SU-DHL-6 (cell line): ENCODE results near the gene MARCHF3.

Experiments used
- H2AFZ ChIP-seq: fragments of 200-600 bp; sonication (generic); 2 replicates; pipeline ENCODE4 v1.6.1; 2014; ENCODE audit warnings: low read depth, mild to moderate bottlenecking, moderate library complexity, mixed read lengths, antibody characterized with exemption, low read length; ENCODE audit not compliant: severe bottlenecking
- H3F3A ChIP-seq: fragments of 200-600 bp; shearing (Covaris generic); 2 replicates; pipeline ENCODE4 v1.6.0; 2016; ENCODE audit warnings: antibody characterized with exemption, mild to moderate bottlenecking; ENCODE audit not compliant: insufficient read depth
- H3K27ac ChIP-seq: fragments of 200-600 bp; sonication (generic); 2 replicates; pipeline ENCODE4 v1.5.1; 2016; ENCODE audit warnings: low read depth, mild to moderate bottlenecking, low read length, moderate library complexity, mixed read lengths
- H3K27me3 ChIP-seq: fragments of 200-600 bp; sonication (generic), shearing (Covaris generic); 2 replicates; pipeline ENCODE4 v1.6.0; 2014; ENCODE audit warnings: mild to moderate bottlenecking, low read length
- H3K36me3 ChIP-seq: fragments of 200-600 bp; sonication (generic); 2 replicates; pipeline ENCODE4 v1.6.1; 2014; ENCODE audit warnings: mild to moderate bottlenecking, low read length, mixed read lengths
- H3K4me2 ChIP-seq: fragments of 300-600, 200-600 bp; shearing (Covaris generic), sonication (generic); 2 replicates; pipeline ENCODE4 v1.6.0; 2014; ENCODE audit warnings: low read length, low read depth, mild to moderate bottlenecking; ENCODE audit not compliant: poor library complexity, severe bottlenecking
- H3K4me3 ChIP-seq: fragments of 200-600 bp; sonication (generic); 2 replicates; pipeline ENCODE4 v1.5.1; 2014; ENCODE audit warnings: antibody characterized with exemption, low read length, mild to moderate bottlenecking, mixed read lengths; ENCODE audit not compliant: insufficient read depth, poor library complexity, severe bottlenecking
- H3K79me2 ChIP-seq: fragments of 200-600 bp; sonication (generic); 2 replicates; pipeline ENCODE4 v1.6.1; 2014; ENCODE audit warnings: mild to moderate bottlenecking, low read length, moderate library complexity; ENCODE audit not compliant: insufficient read depth
- H3K9ac ChIP-seq: fragments of 200-600 bp; sonication (generic); 2 replicates; pipeline ENCODE4 v1.7.0; 2014; ENCODE audit warnings: mild to moderate bottlenecking, low read length
- H3K9me2 ChIP-seq: fragments of 200-600 bp; sonication (generic); replicated peaks from 2 replicates; pipeline ENCODE4 v1.6.1; 2014; ENCODE audit warnings: low read length; ENCODE audit not compliant: insufficient read depth
- H3K9me3 ChIP-seq: fragments of 200-600 bp; sonication (generic); 2 replicates; pipeline ENCODE4 v1.6.1; 2014; ENCODE audit warnings: low read length, mixed read lengths; ENCODE audit not compliant: insufficient read depth
- H4K20me1 ChIP-seq: fragments of 200-600 bp; sonication (generic); 2 replicates; pipeline ENCODE4 v1.6.1; 2014; ENCODE audit warnings: low read depth, mild to moderate bottlenecking, antibody characterized with exemption, low read length, moderate library complexity, mixed read lengths
- EZH2phosphoT487 ChIP-seq: fragments of 200-600 bp; sonication (generic), shearing (Covaris generic); conservative IDR thresholded peaks from 2 replicates; pipeline ENCODE4 v1.6.1; 2018; ENCODE audit warnings: mild to moderate bottlenecking, antibody characterized with exemption, low read length, moderate library complexity, mixed read lengths
- TF ChIP-seq, protein P1 (sequence below): fragments of 200-600 bp; sonication (generic); IDR thresholded peaks from one replicate; pipeline ENCODE4 v1.5.1; 2017; ENCODE audit warnings: antibody characterized with exemption, mild to moderate bottlenecking, low read length, moderate library complexity; ENCODE audit not compliant: insufficient read depth, poor library complexity, severe bottlenecking

MARCHF3 gene

DNA sequence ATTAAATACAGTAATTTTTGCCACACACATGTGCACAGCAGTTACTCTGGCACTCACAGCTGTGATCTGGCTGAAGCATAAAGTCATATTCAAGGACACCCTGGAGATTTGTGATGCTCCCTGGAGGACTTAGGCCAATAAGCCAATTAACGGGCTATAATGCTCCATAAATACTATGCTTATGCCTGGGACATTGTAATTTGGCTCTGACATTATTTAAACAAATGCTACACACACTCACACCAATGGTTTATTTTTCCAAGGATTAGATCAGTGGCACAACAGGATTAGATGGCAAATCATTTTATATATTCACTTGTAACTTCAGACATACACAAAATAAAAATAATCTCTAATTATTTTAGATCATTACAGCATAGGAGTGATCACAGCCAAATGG lies 142.2 kb downstream of the MARCHF3 start:
- Histone ChIP-seq H3K27ac (no peak overlapping the region), H3K9me2 (no peaks in the 10 kb centered on the region), H3K9ac (no peak overlapping the region), H3K36me3 (no peaks in the 10 kb centered on the region), H3K4me3 (no peak overlapping the region), H2AFZ (no peak overlapping the region), H3K79me2 (no peaks in the 10 kb centered on the region), H3K27me3 (no peaks in the 10 kb centered on the region), H3K4me2 (no peak overlapping the region), H3K9me3 (no peaks in the 10 kb centered on the region), H3F3A (no peaks in the 10 kb centered on the region), H4K20me1 (no peaks in the 10 kb centered on the region)
- TF ChIP-seq, protein P1, sequence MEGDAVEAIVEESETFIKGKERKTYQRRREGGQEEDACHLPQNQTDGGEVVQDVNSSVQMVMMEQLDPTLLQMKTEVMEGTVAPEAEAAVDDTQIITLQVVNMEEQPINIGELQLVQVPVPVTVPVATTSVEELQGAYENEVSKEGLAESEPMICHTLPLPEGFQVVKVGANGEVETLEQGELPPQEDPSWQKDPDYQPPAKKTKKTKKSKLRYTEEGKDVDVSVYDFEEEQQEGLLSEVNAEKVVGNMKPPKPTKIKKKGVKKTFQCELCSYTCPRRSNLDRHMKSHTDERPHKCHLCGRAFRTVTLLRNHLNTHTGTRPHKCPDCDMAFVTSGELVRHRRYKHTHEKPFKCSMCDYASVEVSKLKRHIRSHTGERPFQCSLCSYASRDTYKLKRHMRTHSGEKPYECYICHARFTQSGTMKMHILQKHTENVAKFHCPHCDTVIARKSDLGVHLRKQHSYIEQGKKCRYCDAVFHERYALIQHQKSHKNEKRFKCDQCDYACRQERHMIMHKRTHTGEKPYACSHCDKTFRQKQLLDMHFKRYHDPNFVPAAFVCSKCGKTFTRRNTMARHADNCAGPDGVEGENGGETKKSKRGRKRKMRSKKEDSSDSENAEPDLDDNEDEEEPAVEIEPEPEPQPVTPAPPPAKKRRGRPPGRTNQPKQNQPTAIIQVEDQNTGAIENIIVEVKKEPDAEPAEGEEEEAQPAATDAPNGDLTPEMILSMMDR: no peak
- TF ChIP-seq EZH2phosphoT487: no peak

DNA sequence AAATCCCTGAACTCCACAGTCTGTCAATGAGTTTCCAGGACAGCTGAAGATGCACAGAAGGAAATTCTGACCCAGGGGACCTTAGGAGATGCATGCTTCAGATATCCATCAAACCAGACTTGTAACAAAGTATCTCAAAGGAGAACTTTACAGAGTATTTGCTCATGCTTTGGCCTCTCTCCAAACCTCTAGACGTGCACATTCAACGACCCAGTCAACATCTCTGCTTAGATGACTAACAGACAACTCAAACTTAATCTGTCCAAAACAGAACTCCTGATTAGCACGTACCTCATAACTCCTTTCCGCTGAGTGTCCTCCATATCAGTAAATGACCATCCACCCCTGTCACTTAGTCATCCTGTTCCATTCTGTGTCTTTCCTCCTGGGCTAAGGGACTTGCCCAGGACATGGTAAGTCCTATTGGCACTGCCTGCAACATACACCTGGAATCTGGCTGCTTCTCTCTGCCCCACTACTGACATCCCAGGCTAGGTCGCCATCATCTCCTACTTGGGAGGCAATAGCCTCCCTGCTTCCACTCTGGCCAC lies 146.0 kb downstream of the MARCHF3 start:
- H3K27ac ChIP-seq: no peak overlapping the region
- H4K20me1 ChIP-seq: no peaks in the 10 kb centered on the region
- no peak overlapping the region for H2AFZ ChIP-seq
- H3K9ac ChIP-seq: no peak overlapping the region
- H3K27me3 ChIP-seq: no peaks in the 10 kb centered on the region
- H3K9me3 ChIP-seq: no peaks in the 10 kb centered on the region
- H3K4me3 ChIP-seq: no peak overlapping the region
- TF ChIP-seq EZH2phosphoT487: no peak
- TF ChIP-seq, protein P1: no peak
- H3K4me2 ChIP-seq: no peak overlapping the region
- no peaks in the 10 kb centered on the region for H3K9me2 ChIP-seq
- no peaks in the 10 kb centered on the region for H3K36me3 ChIP-seq
- H3F3A ChIP-seq: no peaks in the 10 kb centered on the region
- H3K79me2 ChIP-seq: no peaks in the 10 kb centered on the region

DNA sequence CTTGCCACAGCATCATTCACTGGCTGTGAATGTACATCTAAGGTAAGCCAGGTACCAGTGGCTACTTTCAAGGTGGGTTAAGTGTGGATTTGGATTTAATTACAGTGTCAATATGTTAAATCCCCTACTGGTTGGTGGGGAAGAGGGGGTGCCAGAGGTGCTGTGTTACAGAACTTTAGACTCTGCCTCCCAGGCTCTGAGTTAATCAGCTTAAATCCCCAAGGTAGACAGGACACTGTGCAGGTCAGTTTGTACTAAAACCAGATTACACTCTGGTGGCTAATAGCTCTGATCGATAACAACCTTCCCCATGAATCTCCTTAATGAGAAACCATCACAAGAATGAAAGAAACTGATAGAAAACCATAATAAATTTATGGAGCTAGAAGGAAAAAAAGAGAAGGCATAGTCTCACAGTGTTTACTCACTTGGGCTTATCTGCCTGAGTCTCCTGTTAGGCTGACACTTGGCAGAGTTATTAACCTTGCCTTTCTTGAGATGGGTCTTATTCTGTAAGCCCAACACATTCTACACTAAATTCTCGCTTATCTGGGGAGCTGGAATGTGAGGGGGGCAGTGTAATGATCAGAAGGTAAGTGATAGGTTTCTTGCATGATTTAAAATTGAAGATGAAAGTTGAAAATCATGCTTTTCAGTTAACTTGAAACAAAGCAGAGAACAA lies 146.7 kb downstream of the MARCHF3 start:
- Histone ChIP-seq H3K4me3 (no peak overlapping the region), H3K79me2 (no peaks in the 10 kb centered on the region), H3K9me2 (no peaks in the 10 kb centered on the region), H3K9me3 (no peaks in the 10 kb centered on the region), H4K20me1 (no peaks in the 10 kb centered on the region), H3K9ac (no peak overlapping the region), H2AFZ (no peak overlapping the region), H3F3A (no peaks in the 10 kb centered on the region), H3K36me3 (no peaks in the 10 kb centered on the region), H3K4me2 (no peak overlapping the region), H3K27me3 (no peaks in the 10 kb centered on the region), H3K27ac (no peak overlapping the region)
- TF ChIP-seq, protein P1: no peak
- no peak for TF ChIP-seq EZH2phosphoT487
